ENCODE results near the gene CYB5R4. TPM values are rescaled to one million over a fixed set of nuclear protein-coding genes. Genes with fewer than 3 reads are reported as not detected.

Gene CYB5R4
- total and polyA plus RNA-seq, 2 of the 13 experiments (the other 11 are each of a cell fraction or from before 2014, with no cell fraction given) = 5.3 to 26.1 TPM

- intact Hi-C loops (cut with micrococcal nuclease; ENCODE audit: unreplicated experiment) = no loop called here
- POLR2A ChIA-PET = no interaction called here
- FAIRE-seq = no peak
- no peaks in the 10 kb centered on the region for H3K27me3 ChIP-seq (ENCODE audit: control insufficient read depth in 1 of 2, insufficient read depth in 2 of 2, low read length in 2 of 2)
- no peaks in the 10 kb centered on the region; a peak in 1 of 5 replicates for H3K36me3 ChIP-seq (replicated peaks in 1 of 2; ENCODE audit: control insufficient read depth in 1 of 2, insufficient read depth in 2 of 2, low read length in 2 of 2)
- H4K20me1 ChIP-seq (ENCODE audit: insufficient read depth, low read length) = no peaks in the 10 kb centered on the region
- H3K4me2 ChIP-seq (ENCODE audit: low read depth, low read length) = no peak overlapping the region
- no peak for TF ChIP-seq GFI1 (CRISPR knock-in tag; IDR thresholded peaks at IDR 0.05; ENCODE audit: borderline replicate concordance)
- no peak for TF ChIP-seq BHLHE40 (IDR thresholded peaks at IDR 0.05; ENCODE audit: low read length)
- TF ChIP-seq ZBTB14 (CRISPR knock-in tag; IDR thresholded peaks at IDR 0.05) = no peak
- no peak for TF ChIP-seq KDM1A (CRISPR knock-in tag; IDR thresholded peaks at IDR 0.05)
- TF ChIP-seq ZNF232 (CRISPR knock-in tag; IDR thresholded peaks at IDR 0.05; ENCODE audit: borderline replicate concordance) = no peak
- TF ChIP-seq RFX5 (IDR thresholded peaks at IDR 0.05; ENCODE audit: low read depth, low read length) = no peak
- TF ChIP-seq ZMAT5 (CRISPR knock-in tag; IDR thresholded peaks at IDR 0.05; ENCODE audit: borderline replicate concordance, low read depth) = no peak
- H3K4me3 ChIP-seq (replicated peaks in 1 of 3; ENCODE audit: insufficient read depth in 1 of 3, low read depth in 2 of 3, low read length in 3 of 3) = no peak overlapping the region
- CTCF ChIA-PET (ENCODE audit: low intra/inter-chr PET ratio, low total read pairs) = no interaction called here
- H3K4me1 ChIP-seq (ENCODE audit: insufficient read depth, low read length) = no peaks in the 10 kb centered on the region
- no peak overlapping the region for H3K27ac ChIP-seq (ENCODE audit: extremely low read length, insufficient read depth, low read length)
- ATAC-seq = no peak
- no peaks in the 10 kb centered on the region for H3K9me3 ChIP-seq (ENCODE audit: low read length)
- DNase-seq (ENCODE audit: low spot score) = no peak
- in situ Hi-C loops (cut with HindIII; ENCODE audit: extremely low pct_ligation_motif_present, low pct_unique_long_range_greater_than_20kb) = no loop called here
- H3K79me2 ChIP-seq (ENCODE audit: insufficient read depth, low read length) = no peaks in the 10 kb centered on the region
- no peak overlapping the region for H2AFZ ChIP-seq (ENCODE audit: low read length)
- H3K9ac ChIP-seq (ENCODE audit: insufficient read depth, low read depth, low read length) = no peak overlapping the region
- no TSS peak for BruUV-seq (replicated peaks)
These were observed 57.5 kb downstream of the CYB5R4 start for GRCh38 chr6:83917001-83917400.

GRCh38 chr6:83920017-83920416, 60.5 kb downstream of the CYB5R4 start:
- Histone ChIP-seq H3K4me3 (replicated peaks in 1 of 3; ENCODE audit: insufficient read depth in 1 of 3, low read depth in 2 of 3, low read length in 3 of 3) (no peak overlapping the region), H3K27me3 (ENCODE audit: control insufficient read depth in 1 of 2, insufficient read depth in 2 of 2, low read length in 2 of 2) (no peaks in the 10 kb centered on the region), H2AFZ (ENCODE audit: low read length) (no peak overlapping the region), H3K36me3 (replicated peaks in 1 of 2; ENCODE audit: control insufficient read depth in 1 of 2, insufficient read depth in 2 of 2, low read length in 2 of 2) (no peaks in the 10 kb centered on the region), H4K20me1 (ENCODE audit: insufficient read depth, low read length) (no peaks in the 10 kb centered on the region), H3K9ac (ENCODE audit: insufficient read depth, low read depth, low read length) (no peak overlapping the region), H3K79me2 (ENCODE audit: insufficient read depth, low read length) (no peaks in the 10 kb centered on the region), H3K9me3 (ENCODE audit: low read length) (no peaks in the 10 kb centered on the region), H3K4me2 (ENCODE audit: low read depth, low read length) (no peak overlapping the region), H3K27ac (ENCODE audit: extremely low read length, insufficient read depth, low read length) (no peak overlapping the region), H3K4me1 (ENCODE audit: insufficient read depth, low read length) (no peaks in the 10 kb centered on the region)
- DNase-seq (ENCODE audit: low spot score) (no peak), ATAC-seq (no peak), FAIRE-seq (no peak)
- ChIA-PET POLR2A (no interaction called here), CTCF (ENCODE audit: low intra/inter-chr PET ratio, low total read pairs) (no interaction called here)
- WGBS (ENCODE audit: low lambda C conversion rate) = 100% methylated on average over 1 of the region's 1 CpG
- in situ Hi-C loops (cut with HindIII; ENCODE audit: extremely low pct_ligation_motif_present, low pct_unique_long_range_greater_than_20kb) (no loop called here), intact Hi-C loops (cut with micrococcal nuclease; ENCODE audit: unreplicated experiment) (no loop called here)
- no TSS peak for BruUV-seq (replicated peaks)
- TF ChIP-seq HNF4A (CRISPR knock-in tag; IDR thresholded peaks at IDR 0.05) (no peak), ZNF33A (CRISPR knock-in tag; IDR thresholded peaks at IDR 0.05; ENCODE audit: borderline replicate concordance) (no peak), ZNF572 (CRISPR knock-in tag; IDR thresholded peaks at IDR 0.05) (no peak), ZBTB10 (CRISPR knock-in tag; IDR thresholded peaks at IDR 0.05; ENCODE audit: borderline replicate concordance) (no peak), PITX1 (CRISPR knock-in tag; IDR thresholded peaks at IDR 0.05) (no peak), TEF (CRISPR knock-in tag; IDR thresholded peaks at IDR 0.05) (no peak)

All from HepG2 (cell line).